ENCODE measurements around the gene MCOLN1.

Gene MCOLN1

DNA sequence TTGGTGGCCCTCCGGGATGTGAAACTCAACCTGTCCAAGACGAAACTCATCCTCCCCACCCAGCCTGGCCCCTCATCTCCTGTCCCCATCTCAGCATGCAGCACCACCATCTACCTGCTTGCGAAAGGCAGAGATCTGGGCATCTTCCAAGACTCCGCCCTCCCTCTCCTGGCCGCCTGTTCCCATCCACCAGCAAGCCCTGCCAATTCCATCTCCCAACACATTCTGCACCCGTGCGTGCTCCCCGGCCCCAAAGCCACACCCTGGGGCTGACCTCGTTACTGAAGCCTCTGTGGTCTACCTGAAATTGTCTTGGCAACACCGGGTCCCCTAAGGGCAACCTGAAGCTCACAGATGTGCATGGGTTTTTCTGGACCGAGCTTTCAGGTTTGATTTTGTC, 60.0 kb downstream of the MCOLN1 start:
- no peaks in the 10 kb centered on the region for H3K36me3 Mint-ChIP-seq (ENCODE audit: low read depth)
- H3K27ac Mint-ChIP-seq = no peak overlapping the region
- H3K4me3 Mint-ChIP-seq = no peak overlapping the region
- peaks cover 28% of the 10 kb centered on the region for H3K27me3 Mint-ChIP-seq (ENCODE audit: low read depth)
- no peaks in the 10 kb centered on the region for H3K9me3 Mint-ChIP-seq
- no peak for TF ChIP-seq CTCF (IDR thresholded peaks at IDR 0.05; ENCODE audit: unreplicated experiment in 3 of 3)
- H3K4me1 Mint-ChIP-seq = no peaks in the 10 kb centered on the region

Measured in nephron (organoid).